Adrenal gland (tissue), 5 donors: ENCODE measurements around the gene MACROD2.

ENCODE experiments used
- POLR2A ChIP-seq, 2 donors: fragments of 450-650 bp; IDR thresholded peaks; one replicate each; pipeline ENCODE4 v1.6.1; 2017; ENCODE audit warnings: antibody characterized with exemption in 2 of 2, mild to moderate bottlenecking in 2 of 2, moderate library complexity in 1 of 2
- TF ChIP-seq, protein P1 (sequence below), 6 experiments: fragments of 450-650 bp in 4 of 6; fragments of 200-600 bp in 2 of 6; sonication (generic) in 1 of 6; IDR thresholded peaks; 1 replicate in 5 of 6; 2 replicates in 1 of 6; pipeline versions ENCODE4 v1.5.1 to v1.8.0; 2016 to 2021; ENCODE audit warnings: antibody characterized with exemption in 6 of 6, mild to moderate bottlenecking in 2 of 6, moderate library complexity in 1 of 6
- donor health status: DM: no; HTN: no; CAD: no.

DNA sequence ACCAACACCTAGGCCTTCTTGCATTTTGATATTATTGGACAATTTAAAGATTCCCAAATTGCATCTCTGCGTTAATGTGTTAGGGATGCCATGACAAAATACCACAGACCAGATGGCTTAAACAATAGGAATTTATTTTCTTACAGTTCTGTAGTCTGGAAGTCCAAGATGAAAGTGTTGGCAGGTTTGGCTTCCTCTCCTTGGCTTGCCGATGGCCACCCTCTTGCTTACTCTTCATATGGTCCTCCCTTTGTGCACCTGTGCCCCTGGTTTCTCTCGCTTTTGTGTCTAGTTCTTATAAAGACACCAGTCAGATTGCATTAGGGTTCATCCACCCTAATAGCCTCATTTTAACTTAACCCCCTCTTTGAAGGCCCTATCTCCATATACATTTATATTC lies 1184.5 kb downstream of the MACROD2 start:
- TF ChIP-seq, protein P1, sequence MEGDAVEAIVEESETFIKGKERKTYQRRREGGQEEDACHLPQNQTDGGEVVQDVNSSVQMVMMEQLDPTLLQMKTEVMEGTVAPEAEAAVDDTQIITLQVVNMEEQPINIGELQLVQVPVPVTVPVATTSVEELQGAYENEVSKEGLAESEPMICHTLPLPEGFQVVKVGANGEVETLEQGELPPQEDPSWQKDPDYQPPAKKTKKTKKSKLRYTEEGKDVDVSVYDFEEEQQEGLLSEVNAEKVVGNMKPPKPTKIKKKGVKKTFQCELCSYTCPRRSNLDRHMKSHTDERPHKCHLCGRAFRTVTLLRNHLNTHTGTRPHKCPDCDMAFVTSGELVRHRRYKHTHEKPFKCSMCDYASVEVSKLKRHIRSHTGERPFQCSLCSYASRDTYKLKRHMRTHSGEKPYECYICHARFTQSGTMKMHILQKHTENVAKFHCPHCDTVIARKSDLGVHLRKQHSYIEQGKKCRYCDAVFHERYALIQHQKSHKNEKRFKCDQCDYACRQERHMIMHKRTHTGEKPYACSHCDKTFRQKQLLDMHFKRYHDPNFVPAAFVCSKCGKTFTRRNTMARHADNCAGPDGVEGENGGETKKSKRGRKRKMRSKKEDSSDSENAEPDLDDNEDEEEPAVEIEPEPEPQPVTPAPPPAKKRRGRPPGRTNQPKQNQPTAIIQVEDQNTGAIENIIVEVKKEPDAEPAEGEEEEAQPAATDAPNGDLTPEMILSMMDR (IDR thresholded peaks at IDR 0.05) = no peak
- TF ChIP-seq POLR2A (IDR thresholded peaks at IDR 0.05) = no peak
